Measurements from ENCODE around the gene GATAD2B.

Gene GATAD2B

GRCh38 chr1:153922972-153923925, at the start of gene GATAD2B:
Gene GATAD2B, minus strand, starts transcription at chr1:153922972. Its CDS starts 94,625 bp downstream, at chr1:153828347.
- peak; percentile 100 for DNase-seq (ENCODE audit: low read depth, low spot score)
- POLR2A ChIA-PET, result interaction anchor here (0.6 to 2.3 kb wide), 7 partner anchors 17 to 406 kb away, joined by 3 to 13 read pairs (median 5); partner anchors contain the start of genes CRTC2, DENND4B, JTB and RAB13
- TF ChIP-seq CTCF (IDR thresholded peaks at IDR 0.05; ENCODE audit: insufficient read depth, low read length, missing control alignments), result no peak
- peak within 1 kb of the TSS; percentile 96 for H3K4me3 ChIP-seq (ENCODE audit: low read depth, low read length)
- CTCF ChIA-PET, result interaction anchor here (0.7 to 6.4 kb wide), 7 partner anchors 9 to 107 kb away, joined by 3 to 34 read pairs (median 3); partner anchors contain the start of gene DENND4B

- CTCF ChIA-PET, result interaction anchor here (1.0 kb wide), 1 partner anchor 16 kb away, joined by 3 read pairs; the partner anchor contains the start of gene RAB13
- POLR2A ChIA-PET, result interaction anchor here (1.4 kb wide), 1 partner anchor 21 kb away, joined by 3 read pairs; no protein-coding TSS in a partner anchor
- no peak for TF ChIP-seq CTCF (IDR thresholded peaks at IDR 0.05; ENCODE audit: insufficient read depth, low read length, missing control alignments)
Measured at GRCh38 chr1:153970346-153970745, 47.6 kb upstream of the GATAD2B start.

GRCh38 chr1:153968972-153969371, 46.2 kb upstream of the GATAD2B start:
- ChIA-PET CTCF (interaction anchor here (1.1 to 4.8 kb wide), 6 partner anchors 9 to 291 kb away, joined by 3 to 45 read pairs (median 14); partner anchors contain the start of genes DENND4B, JTB, NPR1 and RAB13), POLR2A (interaction anchor here (3.7 kb wide), 1 partner anchor 8 kb away, joined by 44 read pairs; the partner anchor contains the start of gene JTB)
- no peak for TF ChIP-seq CTCF (IDR thresholded peaks at IDR 0.05; ENCODE audit: insufficient read depth, low read length, missing control alignments)
- no peak for DNase-seq (ENCODE audit: low read depth, low spot score)
- H3K4me3 ChIP-seq (ENCODE audit: low read depth, low read length), result no peak overlapping the region

More at GRCh38 chr1:153970346-153970745, 47.6 kb upstream of the GATAD2B start:
- DNase-seq (ENCODE audit: low read depth, low spot score), result no peak
- no peak overlapping the region for H3K4me3 ChIP-seq (ENCODE audit: low read depth, low read length)

- POLR2A ChIA-PET, result interaction anchor here (1.5 to 3.7 kb wide), 4 partner anchors 9 to 341 kb away, joined by 4 to 44 read pairs (median 12); partner anchors contain the start of genes CRTC2, DENND4B, JTB and S100A13
- no peak for DNase-seq (ENCODE audit: low read depth, low spot score)
- no peak for TF ChIP-seq CTCF (IDR thresholded peaks at IDR 0.05; ENCODE audit: insufficient read depth, low read length, missing control alignments)
- H3K4me3 ChIP-seq (ENCODE audit: low read depth, low read length), result peak overlapping the region; percentile 73
- CTCF ChIA-PET, result interaction anchor here (1.1 to 4.8 kb wide), 8 partner anchors 9 to 290 kb away, joined by 3 to 45 read pairs (median 8); partner anchors contain the start of genes DENND4B, JTB, NPR1 and RAB13
Measured at GRCh38 chr1:153968408-153968807, 45.6 kb upstream of the GATAD2B start.

GRCh38 chr1:153968000-153968363, 45.2 kb upstream of the GATAD2B start:
- ChIA-PET POLR2A (interaction anchor here (1.0 to 3.7 kb wide), 8 partner anchors 9 to 341 kb away, joined by 3 to 44 read pairs (median 6); partner anchors contain the start of genes CRTC2, DENND4B, JTB and RAB13), CTCF (interaction anchor here (0.9 to 4.8 kb wide), 12 partner anchors 10 to 290 kb away, joined by 3 to 45 read pairs (median 6); partner anchors contain the start of genes DENND4B, JTB, NPR1 and RAB13)
- no peak for TF ChIP-seq CTCF (IDR thresholded peaks at IDR 0.05; ENCODE audit: insufficient read depth, low read length, missing control alignments)
- H3K4me3 ChIP-seq (ENCODE audit: low read depth, low read length), result peak overlapping the region; percentile 73
- no peak for DNase-seq (ENCODE audit: low read depth, low spot score)

Measured in AG04449 (cell line).